Measurements from ENCODE around the gene ATP6V0D1.

Gene ATP6V0D1

DNA sequence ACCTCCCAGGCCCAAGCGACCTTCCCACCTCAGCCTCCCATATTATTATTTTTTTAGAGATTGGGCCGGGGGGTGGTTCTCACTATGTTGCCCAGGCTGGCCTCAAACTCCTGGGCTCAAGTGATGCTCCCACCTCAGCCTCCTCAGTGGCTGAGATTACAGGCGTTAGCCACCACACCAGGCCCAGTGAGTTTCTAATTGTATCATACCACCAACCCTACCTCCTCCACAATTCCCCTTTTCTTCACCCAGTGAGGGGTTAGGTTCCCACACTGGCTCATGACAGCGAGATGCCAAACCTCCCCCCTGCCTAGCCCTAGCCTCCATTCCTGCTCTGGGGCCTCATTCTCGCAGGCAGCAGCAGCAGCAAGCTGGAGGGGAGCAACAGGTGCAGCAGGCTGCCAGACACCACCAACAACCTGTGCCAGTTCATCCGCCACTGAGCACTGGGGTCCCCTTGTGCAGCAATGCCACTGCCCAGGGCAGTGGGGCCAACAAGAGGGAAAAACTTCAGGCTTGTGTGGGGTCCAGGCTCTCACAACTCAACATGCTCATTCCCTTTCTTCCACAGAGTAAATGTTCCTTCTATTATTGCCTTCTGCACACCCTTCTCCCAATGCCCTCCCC is 9.1 kb downstream of the ATP6V0D1 start:
- no peak for DNase-seq
- Histone ChIP-seq H3K9me3 (replicated peaks; ENCODE audit: insufficient read depth, low read length) (no peaks in the 10 kb centered on the region), H3K27me3 (replicated peaks; ENCODE audit: insufficient read depth, low read length) (no peaks in the 10 kb centered on the region), H3K9ac (ENCODE audit: low read length) (no peak overlapping the region), H3K27ac (ENCODE audit: low read length) (no peak overlapping the region), H2AFZ (ENCODE audit: low read length) (no peak overlapping the region), H3K36me3 (replicated peaks; ENCODE audit: insufficient read depth, low read length) (no peaks in the 10 kb centered on the region), H3K79me2 (ENCODE audit: low read length) (peaks cover 95% of the 10 kb centered on the region), H3K4me2 (ENCODE audit: low read depth, low read length) (no peak overlapping the region), H3K4me1 (ENCODE audit: low read length) (no peaks in the 10 kb centered on the region), H3K9me2 (replicated peaks; ENCODE audit: insufficient read depth, low read length) (no peaks in the 10 kb centered on the region), H4K20me1 (ENCODE audit: insufficient read depth, low read length) (peaks cover 21% of the 10 kb centered on the region; the same call in 1 of the 2 replicates), H3K4me3 (ENCODE audit: low read length) (no peak overlapping the region), H3F3A (ENCODE audit: insufficient read depth, low read length) (no peaks in the 10 kb centered on the region)
- TF ChIP-seq, protein P1, sequence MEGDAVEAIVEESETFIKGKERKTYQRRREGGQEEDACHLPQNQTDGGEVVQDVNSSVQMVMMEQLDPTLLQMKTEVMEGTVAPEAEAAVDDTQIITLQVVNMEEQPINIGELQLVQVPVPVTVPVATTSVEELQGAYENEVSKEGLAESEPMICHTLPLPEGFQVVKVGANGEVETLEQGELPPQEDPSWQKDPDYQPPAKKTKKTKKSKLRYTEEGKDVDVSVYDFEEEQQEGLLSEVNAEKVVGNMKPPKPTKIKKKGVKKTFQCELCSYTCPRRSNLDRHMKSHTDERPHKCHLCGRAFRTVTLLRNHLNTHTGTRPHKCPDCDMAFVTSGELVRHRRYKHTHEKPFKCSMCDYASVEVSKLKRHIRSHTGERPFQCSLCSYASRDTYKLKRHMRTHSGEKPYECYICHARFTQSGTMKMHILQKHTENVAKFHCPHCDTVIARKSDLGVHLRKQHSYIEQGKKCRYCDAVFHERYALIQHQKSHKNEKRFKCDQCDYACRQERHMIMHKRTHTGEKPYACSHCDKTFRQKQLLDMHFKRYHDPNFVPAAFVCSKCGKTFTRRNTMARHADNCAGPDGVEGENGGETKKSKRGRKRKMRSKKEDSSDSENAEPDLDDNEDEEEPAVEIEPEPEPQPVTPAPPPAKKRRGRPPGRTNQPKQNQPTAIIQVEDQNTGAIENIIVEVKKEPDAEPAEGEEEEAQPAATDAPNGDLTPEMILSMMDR (IDR thresholded peaks at IDR 0.05; ENCODE audit: low read length) = no peak
- TF ChIP-seq EZH2phosphoT487 (IDR thresholded peaks at IDR 0.05; ENCODE audit: low read length) = no peak
- no peak for TF ChIP-seq EZH2 (optimal IDR thresholded peaks at IDR 0.05; ENCODE audit: low read depth, low read length)

DNA sequence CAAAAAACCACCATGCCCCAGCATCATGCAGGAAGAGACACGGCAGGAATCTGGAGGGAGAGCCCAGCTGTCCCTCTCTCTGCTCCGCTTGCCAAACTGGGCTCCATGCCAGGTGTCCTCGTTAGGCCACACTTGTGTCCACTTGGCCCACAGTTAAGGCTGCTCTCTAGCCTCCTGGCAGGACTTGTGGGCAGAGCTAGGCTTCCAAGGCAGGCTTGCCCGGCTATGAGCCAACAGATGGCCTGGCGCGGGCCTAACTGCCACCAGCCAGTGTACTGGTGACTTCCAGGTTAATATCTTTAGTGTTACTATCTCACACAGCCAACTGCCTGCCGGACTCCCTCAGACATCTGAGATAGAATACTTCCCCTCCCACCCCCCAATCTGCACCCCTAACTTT is 10.6 kb downstream of the ATP6V0D1 start:
- no peak for TF ChIP-seq EZH2phosphoT487 (IDR thresholded peaks at IDR 0.05; ENCODE audit: low read length)
- TF ChIP-seq, protein P1 (IDR thresholded peaks at IDR 0.05; ENCODE audit: low read length) = no peak
- TF ChIP-seq EZH2 (optimal IDR thresholded peaks at IDR 0.05; ENCODE audit: low read depth, low read length) = no peak
- peaks cover 25% of the 10 kb centered on the region for H4K20me1 ChIP-seq (ENCODE audit: insufficient read depth, low read length)
- H2AFZ ChIP-seq (ENCODE audit: low read length) = no peak overlapping the region
- DNase-seq = no peak
- H3K9me3 ChIP-seq (replicated peaks; ENCODE audit: insufficient read depth, low read length) = no peaks in the 10 kb centered on the region
- H3F3A ChIP-seq (ENCODE audit: insufficient read depth, low read length) = no peaks in the 10 kb centered on the region
- H3K4me2 ChIP-seq (ENCODE audit: low read depth, low read length) = no peak overlapping the region
- no peak overlapping the region for H3K27ac ChIP-seq (ENCODE audit: low read length)
- no peaks in the 10 kb centered on the region for H3K4me1 ChIP-seq (ENCODE audit: low read length)
- peaks cover 95% of the 10 kb centered on the region for H3K79me2 ChIP-seq (ENCODE audit: low read length)
- no peaks in the 10 kb centered on the region for H3K9me2 ChIP-seq (replicated peaks; ENCODE audit: insufficient read depth, low read length)
- H3K4me3 ChIP-seq (ENCODE audit: low read length) = no peak overlapping the region
- no peaks in the 10 kb centered on the region for H3K36me3 ChIP-seq (replicated peaks; ENCODE audit: insufficient read depth, low read length)
- no peaks in the 10 kb centered on the region for H3K27me3 ChIP-seq (replicated peaks; ENCODE audit: insufficient read depth, low read length)
- no peak overlapping the region for H3K9ac ChIP-seq (ENCODE audit: low read length)

DNA sequence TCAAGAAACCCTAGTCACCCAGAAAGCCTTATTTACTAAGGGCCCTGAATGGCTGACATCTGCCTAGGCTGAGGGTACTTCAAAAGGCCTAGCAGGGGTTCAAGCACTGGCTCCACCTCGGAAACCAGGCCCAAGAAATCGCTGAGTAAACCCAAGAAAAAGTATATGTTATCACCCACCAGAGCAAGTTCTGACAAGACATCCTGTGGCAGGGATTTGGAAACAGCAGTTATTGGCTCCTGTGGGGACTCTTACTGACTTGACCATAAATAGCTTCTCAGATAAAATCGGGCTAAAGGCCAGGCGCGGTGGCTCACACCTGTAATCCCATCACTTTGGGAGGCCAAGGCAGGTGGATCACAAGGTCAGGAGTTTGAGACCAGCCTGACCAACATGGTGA is 12.2 kb downstream of the ATP6V0D1 start:
- Histone ChIP-seq H3K9ac (ENCODE audit: low read length) (no peak overlapping the region), H3K9me3 (replicated peaks; ENCODE audit: insufficient read depth, low read length) (no peaks in the 10 kb centered on the region), H3K79me2 (ENCODE audit: low read length) (peaks cover 95% of the 10 kb centered on the region), H3K27me3 (replicated peaks; ENCODE audit: insufficient read depth, low read length) (no peaks in the 10 kb centered on the region), H3F3A (ENCODE audit: insufficient read depth, low read length) (no peaks in the 10 kb centered on the region), H3K4me1 (ENCODE audit: low read length) (no peaks in the 10 kb centered on the region), H3K27ac (ENCODE audit: low read length) (no peak overlapping the region), H4K20me1 (ENCODE audit: insufficient read depth, low read length) (peaks cover 24% of the 10 kb centered on the region), H3K4me3 (ENCODE audit: low read length) (no peak overlapping the region), H3K9me2 (replicated peaks; ENCODE audit: insufficient read depth, low read length) (no peaks in the 10 kb centered on the region), H2AFZ (ENCODE audit: low read length) (no peak overlapping the region), H3K4me2 (ENCODE audit: low read depth, low read length) (no peak overlapping the region), H3K36me3 (replicated peaks; ENCODE audit: insufficient read depth, low read length) (no peaks in the 10 kb centered on the region)
- DNase-seq = no peak
- TF ChIP-seq EZH2phosphoT487 (IDR thresholded peaks at IDR 0.05; ENCODE audit: low read length) (no peak), EZH2 (optimal IDR thresholded peaks at IDR 0.05; ENCODE audit: low read depth, low read length) (no peak)
- TF ChIP-seq, protein P1 (IDR thresholded peaks at IDR 0.05; ENCODE audit: low read length) = no peak
